ENCODE data around the gene STAT3. TPM values are rescaled to one million over a fixed set of nuclear protein-coding genes. Genes with fewer than 3 reads are reported as not detected.

STAT3 gene
- polyA plus RNA-seq, 1 experiment: 74.4 TPM

- Histone ChIP-seq H3K36me3 (ENCODE audit: control insufficient read depth, insufficient read depth, low read length) (no peaks in the 10 kb centered on the region), H3K27me3 (ENCODE audit: control insufficient read depth, insufficient read depth, low read length) (no peaks in the 10 kb centered on the region), H3K4me3 (ENCODE audit: low read depth, low read length) (no peak overlapping the region)
- DNase-seq (ENCODE audit: low read depth): no peak
- CTCF ChIA-PET: interaction anchor here (1.2 to 2.6 kb wide), 3 partner anchors 46 to 49 kb away, joined by 3 to 11 read pairs (median 4); no protein-coding TSS in a partner anchor
- no peak for TF ChIP-seq CTCF (IDR thresholded peaks at IDR 0.05; ENCODE audit: insufficient read depth, low read depth, low read length)
- POLR2A ChIA-PET: no interaction called here
Measured at GRCh38 chr17:42271006-42271778, 117.0 kb downstream of the STAT3 start.

- H3K27me3 ChIP-seq (ENCODE audit: control insufficient read depth, insufficient read depth, low read length): no peaks in the 10 kb centered on the region
- CTCF ChIA-PET: interaction anchor here (2.6 kb wide), 1 partner anchor 49 kb away, joined by 11 read pairs; no protein-coding TSS in a partner anchor
- DNase-seq (ENCODE audit: low read depth): no peak
- H3K36me3 ChIP-seq (ENCODE audit: control insufficient read depth, insufficient read depth, low read length): no peaks in the 10 kb centered on the region
- no peak for TF ChIP-seq CTCF (IDR thresholded peaks at IDR 0.05; ENCODE audit: insufficient read depth, low read depth, low read length)
- POLR2A ChIA-PET: no interaction called here
- no peak overlapping the region for H3K4me3 ChIP-seq (ENCODE audit: low read depth, low read length)
Measured at GRCh38 chr17:42270596-42270995, 117.6 kb downstream of the STAT3 start.

GRCh38 chr17:42270170-42270535, 118.1 kb downstream of the STAT3 start:
- CTCF ChIA-PET: interaction anchor here (2.6 kb wide), 1 partner anchor 48 kb away, joined by 11 read pairs; no protein-coding TSS in a partner anchor
- TF ChIP-seq CTCF (IDR thresholded peaks at IDR 0.05; ENCODE audit: insufficient read depth, low read depth, low read length): no peak
- Histone ChIP-seq H3K36me3 (ENCODE audit: control insufficient read depth, insufficient read depth, low read length) (no peaks in the 10 kb centered on the region), H3K27me3 (ENCODE audit: control insufficient read depth, insufficient read depth, low read length) (no peaks in the 10 kb centered on the region), H3K4me3 (ENCODE audit: low read depth, low read length) (no peak overlapping the region)
- DNase-seq (ENCODE audit: low read depth): no peak
- POLR2A ChIA-PET: interaction anchor here (0.7 kb wide), 1 partner anchor 153 kb away, joined by 7 read pairs; the partner anchor contains the start of gene CAVIN1

- CTCF ChIA-PET: interaction anchor here (0.7 kb wide), 1 partner anchor 18 kb away, joined by 3 read pairs; no protein-coding TSS in a partner anchor
- TF ChIP-seq CTCF (IDR thresholded peaks at IDR 0.05; ENCODE audit: insufficient read depth, low read depth, low read length): no peak
- POLR2A ChIA-PET: no interaction called here
Measured at GRCh38 chr17:42268236-42268635, 120.0 kb downstream of the STAT3 start.

GRCh38 chr17:42266918-42267766, 121.1 kb downstream of the STAT3 start:
- peak; percentile 78 for DNase-seq (ENCODE audit: low read depth)
- ChIA-PET CTCF (interaction anchor here (0.6 to 1.2 kb wide), 2 partner anchors 162 to 260 kb away, joined by 3 read pairs; no protein-coding TSS in a partner anchor), POLR2A (no interaction called here)
- no peak overlapping the region for H3K4me3 ChIP-seq (ENCODE audit: low read depth, low read length)
- no peaks in the 10 kb centered on the region for H3K36me3 ChIP-seq (ENCODE audit: control insufficient read depth, insufficient read depth, low read length)
- no peaks in the 10 kb centered on the region for H3K27me3 ChIP-seq (ENCODE audit: control insufficient read depth, insufficient read depth, low read length)
- TF ChIP-seq CTCF (IDR thresholded peaks at IDR 0.05; ENCODE audit: insufficient read depth, low read depth, low read length): no peak

More at GRCh38 chr17:42268236-42268635, 120.0 kb downstream of the STAT3 start:
- DNase-seq (ENCODE audit: low read depth): no peak
- Histone ChIP-seq H3K4me3 (ENCODE audit: low read depth, low read length) (no peak overlapping the region), H3K36me3 (ENCODE audit: control insufficient read depth, insufficient read depth, low read length) (no peaks in the 10 kb centered on the region), H3K27me3 (ENCODE audit: control insufficient read depth, insufficient read depth, low read length) (no peaks in the 10 kb centered on the region)

Data from BJ (cell line).